MM.1S (cell line): ENCODE results near the gene SLC35F3.

Experiments
- DNase-seq: peaks from one replicate; pipeline ENCODE4 v3.0.0-alpha.2; 2015
- H2AFZ ChIP-seq: fragments of 300-600 bp; sonication (generic); 2 replicates; pipeline ENCODE4 v1.6.0; 2016; ENCODE audit warnings: antibody characterized with exemption, low read length
- H3F3A ChIP-seq: fragments of 300-600 bp; sonication (generic); 2 replicates; pipeline ENCODE4 v1.6.1; 2016; ENCODE audit warnings: mild to moderate bottlenecking, antibody characterized with exemption, low read length, moderate library complexity, mixed read lengths; ENCODE audit not compliant: insufficient read depth
- H3K27ac ChIP-seq: fragments of 300-600 bp; sonication (generic); 2 replicates; pipeline ENCODE4 v1.5.1; 2016; ENCODE audit warnings: mild to moderate bottlenecking, low read length
- H3K27me3 ChIP-seq: fragments of 300-600 bp; sonication (generic); replicated peaks from 2 replicates; pipeline ENCODE4 v1.6.0; 2016; ENCODE audit warnings: low read length; ENCODE audit not compliant: insufficient read depth
- H3K36me3 ChIP-seq: fragments of 300-600 bp; sonication (generic); replicated peaks from 2 replicates; pipeline ENCODE4 v1.6.1; 2016; ENCODE audit warnings: mild to moderate bottlenecking, low read length, mixed read lengths; ENCODE audit not compliant: insufficient read depth
- H3K4me1 ChIP-seq: fragments of 300-600 bp; sonication (generic); 2 replicates; pipeline ENCODE4 v1.6.1; 2016; ENCODE audit warnings: low read length, mixed read lengths
- H3K4me2 ChIP-seq: fragments of 300-600 bp; sonication (generic); 2 replicates; pipeline ENCODE4 v1.6.0; 2016; ENCODE audit warnings: low read depth, low read length
- H3K4me3 ChIP-seq: fragments of 300-600 bp; sonication (generic); 2 replicates; pipeline ENCODE4 v1.5.1; 2016; ENCODE audit warnings: low read length, mixed read lengths
- H3K79me2 ChIP-seq: fragments of 300-600 bp; sonication (generic); 2 replicates; pipeline ENCODE4 v1.6.1; 2016; ENCODE audit warnings: mixed run types, low read length, mixed read lengths
- H3K9ac ChIP-seq: fragments of 300-600 bp; sonication (generic); 2 replicates; pipeline ENCODE4 v1.6.1; 2016; ENCODE audit warnings: low read length, mixed read lengths
- H3K9me2 ChIP-seq: fragments of 300-600 bp; sonication (generic); replicated peaks from 2 replicates; pipeline ENCODE4 v1.6.1; 2016; ENCODE audit warnings: mild to moderate bottlenecking, low read length, mixed read lengths; ENCODE audit not compliant: insufficient read depth
- H3K9me3 ChIP-seq: fragments of 300-600 bp; sonication (generic); replicated peaks from 2 replicates; pipeline ENCODE4 v1.6.1; 2016; ENCODE audit warnings: mild to moderate bottlenecking, low read length, mixed read lengths; ENCODE audit not compliant: insufficient read depth
- H4K20me1 ChIP-seq: fragments of 300-600 bp; sonication (generic); 2 replicates; pipeline ENCODE4 v1.6.1; 2016; ENCODE audit warnings: mild to moderate bottlenecking, low read length, moderate library complexity, mixed read lengths; ENCODE audit not compliant: insufficient read depth
- EZH2 ChIP-seq: fragments of 300-600 bp; sonication (generic); optimal IDR thresholded peaks from 2 replicates; pipeline ENCODE3; 2017; ENCODE audit warnings: low read depth, mild to moderate bottlenecking, antibody characterized with exemption, low read length, mixed read lengths
- EZH2phosphoT487 ChIP-seq: fragments of 300-600 bp; sonication (generic); IDR thresholded peaks from 2 replicates; pipeline ENCODE4 v1.6.1; 2018; ENCODE audit warnings: antibody characterized with exemption, low read length
- TF ChIP-seq, protein P1 (sequence below): fragments of 300-600 bp; sonication (generic); IDR thresholded peaks from 2 replicates; pipeline ENCODE4 v1.5.1; 2016; ENCODE audit warnings: antibody characterized with exemption, low read length, mixed read lengths

The SLC35F3 gene

DNA sequence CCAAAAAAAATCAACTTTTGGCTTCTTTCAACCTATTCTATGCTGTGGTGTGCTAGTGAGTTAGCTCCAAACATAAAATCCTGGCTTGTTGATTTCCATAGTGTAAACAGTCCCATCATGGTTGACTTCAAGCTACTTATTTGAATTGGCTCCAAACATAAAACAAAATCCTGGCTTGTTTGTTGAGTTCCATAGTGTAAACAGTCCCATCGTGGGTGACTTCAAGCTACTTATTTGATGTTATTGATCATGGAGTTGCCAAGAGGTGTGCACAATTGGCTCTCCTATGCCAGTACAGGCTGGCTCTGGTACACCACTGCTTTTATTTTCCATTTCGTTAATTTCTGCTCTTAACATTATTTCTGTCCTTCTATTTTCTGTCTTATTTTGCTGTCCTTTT, 466.9 kb downstream of the SLC35F3 start:
- Histone ChIP-seq H3F3A (peaks cover 23% of the 10 kb centered on the region), H3K4me3 (no peak overlapping the region), H3K27me3 (no peaks in the 10 kb centered on the region), H3K36me3 (peaks cover 5% of the 10 kb centered on the region; the same call in 1 of the 2 replicates), H2AFZ (no peak overlapping the region), H3K79me2 (peaks cover 36% of the 10 kb centered on the region), H3K9me3 (no peaks in the 10 kb centered on the region), H3K9me2 (no peaks in the 10 kb centered on the region), H3K4me1 (peaks cover 12% of the 10 kb centered on the region), H4K20me1 (no peaks in the 10 kb centered on the region), H3K27ac (no peak overlapping the region), H3K9ac (no peak overlapping the region), H3K4me2 (no peak overlapping the region)
- DNase-seq, result no peak
- TF ChIP-seq EZH2phosphoT487 (no peak), EZH2 (no peak)
- TF ChIP-seq, protein P1, sequence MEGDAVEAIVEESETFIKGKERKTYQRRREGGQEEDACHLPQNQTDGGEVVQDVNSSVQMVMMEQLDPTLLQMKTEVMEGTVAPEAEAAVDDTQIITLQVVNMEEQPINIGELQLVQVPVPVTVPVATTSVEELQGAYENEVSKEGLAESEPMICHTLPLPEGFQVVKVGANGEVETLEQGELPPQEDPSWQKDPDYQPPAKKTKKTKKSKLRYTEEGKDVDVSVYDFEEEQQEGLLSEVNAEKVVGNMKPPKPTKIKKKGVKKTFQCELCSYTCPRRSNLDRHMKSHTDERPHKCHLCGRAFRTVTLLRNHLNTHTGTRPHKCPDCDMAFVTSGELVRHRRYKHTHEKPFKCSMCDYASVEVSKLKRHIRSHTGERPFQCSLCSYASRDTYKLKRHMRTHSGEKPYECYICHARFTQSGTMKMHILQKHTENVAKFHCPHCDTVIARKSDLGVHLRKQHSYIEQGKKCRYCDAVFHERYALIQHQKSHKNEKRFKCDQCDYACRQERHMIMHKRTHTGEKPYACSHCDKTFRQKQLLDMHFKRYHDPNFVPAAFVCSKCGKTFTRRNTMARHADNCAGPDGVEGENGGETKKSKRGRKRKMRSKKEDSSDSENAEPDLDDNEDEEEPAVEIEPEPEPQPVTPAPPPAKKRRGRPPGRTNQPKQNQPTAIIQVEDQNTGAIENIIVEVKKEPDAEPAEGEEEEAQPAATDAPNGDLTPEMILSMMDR, result no peak

DNA sequence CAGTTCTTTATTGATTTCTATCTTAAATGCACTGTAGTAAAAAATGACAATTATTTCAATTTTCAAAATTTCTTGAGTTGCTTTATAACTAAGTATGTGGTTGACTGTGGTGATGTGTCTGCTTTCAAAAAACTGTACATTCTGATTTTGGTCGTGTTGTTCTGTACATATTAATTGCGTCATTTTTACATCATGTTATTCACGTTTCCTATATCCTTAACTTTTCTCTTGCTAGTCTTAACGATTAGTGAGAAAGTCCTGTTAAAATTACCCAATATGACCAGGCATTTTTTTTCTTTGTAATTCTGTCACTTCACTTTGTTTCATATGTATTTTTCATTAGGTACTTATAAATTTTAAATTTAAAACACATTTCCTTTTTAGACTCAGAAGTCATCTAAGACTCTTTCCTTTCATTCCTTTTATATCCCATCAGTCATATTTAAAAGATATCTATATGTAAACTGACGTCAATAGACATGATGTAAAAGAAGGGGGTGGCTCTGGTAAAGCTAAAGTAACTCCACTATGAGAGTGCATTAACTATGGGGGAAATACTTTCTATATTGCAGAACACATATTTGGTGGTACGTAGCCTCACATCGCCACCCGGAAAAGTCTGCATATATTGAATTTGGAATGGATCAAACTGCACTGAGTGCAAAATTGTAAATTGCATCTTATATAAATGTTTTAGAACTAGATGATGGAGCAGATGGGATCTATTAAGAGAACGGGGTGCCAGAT, 467.7 kb downstream of the SLC35F3 start:
- peak overlapping the region; percentile 90 for H3K4me3 ChIP-seq
- peaks cover 5% of the 10 kb centered on the region; the same call in 1 of the 2 replicates for H3K36me3 ChIP-seq
- H3K79me2 ChIP-seq, result peaks cover 40% of the 10 kb centered on the region
- peaks cover 12% of the 10 kb centered on the region for H3K4me1 ChIP-seq
- H2AFZ ChIP-seq, result peak overlapping the region; percentile 86
- H3K9ac ChIP-seq, result peak overlapping the region; percentile 95; the same call in 1 of the 2 replicates
- H4K20me1 ChIP-seq, result no peaks in the 10 kb centered on the region
- H3K9me3 ChIP-seq, result no peaks in the 10 kb centered on the region
- no peaks in the 10 kb centered on the region for H3K27me3 ChIP-seq
- peak overlapping the region; percentile 66 for H3K4me2 ChIP-seq
- peak overlapping the region; percentile 95; the same call in 1 of the 2 replicates for H3K27ac ChIP-seq
- no peaks in the 10 kb centered on the region for H3K9me2 ChIP-seq
- TF ChIP-seq EZH2phosphoT487 (no peak), EZH2 (no peak)
- TF ChIP-seq, protein P1, result no peak
- H3F3A ChIP-seq, result peaks cover 23% of the 10 kb centered on the region
- DNase-seq, result no peak

DNA sequence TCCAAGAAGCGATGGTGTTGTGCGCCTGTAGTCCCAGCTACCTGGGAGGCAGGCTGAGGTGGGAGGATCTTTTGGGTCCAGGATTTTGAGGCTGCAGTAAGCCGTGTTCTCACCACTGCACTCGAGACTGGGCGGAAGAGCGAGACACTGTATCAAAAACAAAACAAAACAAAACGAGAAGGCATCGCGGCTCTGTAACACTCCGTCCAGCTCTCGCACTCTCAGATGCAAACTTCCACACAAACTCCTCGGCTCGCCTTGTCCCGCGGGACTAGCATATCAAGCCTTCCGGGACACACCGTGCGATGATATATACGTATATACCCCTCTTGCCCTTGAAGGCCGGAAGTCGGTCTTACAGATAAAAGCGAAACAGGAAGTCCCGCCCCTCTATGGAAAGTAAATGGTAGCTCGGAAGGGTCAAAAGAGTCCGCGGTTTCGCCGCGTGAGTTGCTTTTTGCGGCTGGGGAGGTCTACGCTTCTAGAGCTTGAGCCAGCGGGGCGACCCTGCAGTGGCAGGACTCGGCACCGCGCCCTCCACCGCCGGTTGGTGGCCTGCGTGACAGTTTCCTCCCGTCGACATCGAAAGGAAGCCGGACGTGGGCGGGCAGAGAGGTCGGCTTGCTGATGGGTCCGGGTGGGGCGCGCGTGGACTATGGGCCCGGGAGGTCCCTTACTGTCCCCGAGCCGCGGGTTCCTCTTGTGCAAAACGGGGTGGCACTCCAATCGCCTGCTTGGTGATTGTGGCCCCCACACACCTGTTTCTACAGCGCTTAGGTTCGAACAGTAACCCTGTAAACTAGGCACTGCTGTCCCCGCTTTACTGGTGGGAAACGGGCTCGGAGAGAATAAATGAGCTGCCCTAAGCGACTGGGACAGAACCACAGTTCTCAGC, 468.8 kb downstream of the SLC35F3 start, which contains the start of gene COA6:
COA6 (plus strand) TSS at position 393 of the 895 bp plus-strand sequence; CDS start at position 404, 11 bp downstream.
- DNase-seq, result peak; percentile 98
- peak within 1 kb of the TSS; percentile 86 for H2AFZ ChIP-seq
- H3K9me3 ChIP-seq, result no peaks in the 10 kb centered on the region
- H3K79me2 ChIP-seq, result peaks cover 50% of the 10 kb centered on the region
- TF ChIP-seq EZH2, result no peak
- TF ChIP-seq EZH2phosphoT487, result no peak
- TF ChIP-seq, protein P1, result no peak
- H3F3A ChIP-seq, result peaks cover 23% of the 10 kb centered on the region
- H4K20me1 ChIP-seq, result no peaks in the 10 kb centered on the region
- H3K4me2 ChIP-seq, result peak within 1 kb of the TSS; percentile 85
- no peaks in the 10 kb centered on the region for H3K9me2 ChIP-seq
- peaks cover 5% of the 10 kb centered on the region; the same call in 1 of the 2 replicates for H3K36me3 ChIP-seq
- H3K27me3 ChIP-seq, result no peaks in the 10 kb centered on the region
- peak within 1 kb of the TSS; percentile 95 for H3K9ac ChIP-seq
- H3K4me3 ChIP-seq, result peak within 1 kb of the TSS; percentile 90
- H3K4me1 ChIP-seq, result peaks cover 12% of the 10 kb centered on the region
- peak within 1 kb of the TSS; percentile 95 for H3K27ac ChIP-seq
